ENCODE data around the gene MACROD2.

GRCh38 chr20:15485519-15485918 is 1490.2 kb downstream of the MACROD2 start:
- TF ChIP-seq EZH2 (IDR thresholded peaks at IDR 0.05; ENCODE audit: low read length): no peak
- TF ChIP-seq CTCF (optimal IDR thresholded peaks at IDR 0.05 in 1 of 3, IDR thresholded peaks at IDR 0.05 in 1 of 3, conservative IDR thresholded peaks at IDR 0.05 in 1 of 3; ENCODE audit: extremely low read depth in 1 of 3, insufficient read depth in 2 of 3, low read length in 3 of 3): no peak
